Hepatocyte (in vitro differentiated cells): ENCODE results near the gene C14orf93. TPM values are rescaled to one million over a fixed set of nuclear protein-coding genes. Genes with fewer than 3 reads are reported as not detected.

Experiments used
- DNase-seq: peaks from one replicate; pipeline ENCODE4 v3.0.0-alpha.2; 2016; ENCODE audit warnings: low spot score
- H2AFZ ChIP-seq: fragments of 200-600 bp; sonication (generic); 2 replicates; pipeline ENCODE4 v1.6.0; 2016; ENCODE audit warnings: antibody characterized with exemption, mild to moderate bottlenecking
- H3K27ac ChIP-seq: fragments of 200-600 bp; sonication (generic); 2 replicates; pipeline ENCODE4 v1.5.1; 2016; ENCODE audit warnings: mild to moderate bottlenecking
- H3K27me3 ChIP-seq: fragments of 200-600 bp; sonication (generic); 2 replicates; pipeline ENCODE4 v1.6.1; 2016
- H3K36me3 ChIP-seq: fragments of 200-600 bp; sonication (generic); replicated peaks from 2 replicates; pipeline ENCODE4 v1.5.1; 2016; ENCODE audit warnings: low read depth; ENCODE audit not compliant: insufficient read depth
- H3K4me1 ChIP-seq: fragments of 200-600 bp; sonication (generic); 2 replicates; pipeline ENCODE4 v1.5.1; 2016; ENCODE audit warnings: mild to moderate bottlenecking, moderate library complexity; ENCODE audit not compliant: insufficient read depth
- H3K4me2 ChIP-seq: fragments of 200-600 bp; sonication (generic); 2 replicates; pipeline ENCODE4 v1.6.0; 2016
- H3K4me3 ChIP-seq: fragments of 200-600 bp; sonication (generic); 2 replicates; pipeline ENCODE4 v1.5.1; 2016; ENCODE audit warnings: mild to moderate bottlenecking
- H3K79me2 ChIP-seq: fragments of 200-600 bp; sonication (generic); 2 replicates; pipeline ENCODE4 v1.6.0; 2017; ENCODE audit warnings: mild to moderate bottlenecking
- H3K9me2 ChIP-seq: fragments of 200-600 bp; sonication (generic); replicated peaks from 2 replicates; pipeline ENCODE4 v1.6.0; 2017; ENCODE audit warnings: mild to moderate bottlenecking; ENCODE audit not compliant: insufficient read depth
- H3K9me3 ChIP-seq: fragments of 200-600 bp; sonication (generic); 2 replicates; pipeline ENCODE4 v1.5.1; 2016; ENCODE audit warnings: low read depth, mild to moderate bottlenecking
- H4K20me1 ChIP-seq: fragments of 200-600 bp; sonication (generic); 2 replicates; pipeline ENCODE4 v1.6.0; 2016; ENCODE audit warnings: mild to moderate bottlenecking; ENCODE audit not compliant: insufficient read depth, poor library complexity, severe bottlenecking
- EZH2 ChIP-seq: fragments of 200-600 bp; sonication (generic); IDR thresholded peaks from 2 replicates; pipeline ENCODE4 v1.6.1; 2016; ENCODE audit warnings: antibody characterized with exemption, mild to moderate bottlenecking, borderline replicate concordance
- EZH2phosphoT487 ChIP-seq: fragments of 200-600 bp; sonication (generic); IDR thresholded peaks from one replicate; pipeline ENCODE4 v1.6.1; 2018; ENCODE audit warnings: antibody characterized with exemption, mild to moderate bottlenecking, low read depth, moderate library complexity; ENCODE audit not compliant: unreplicated experiment, severe bottlenecking
- WGBS: methylation state at CpG from one replicate; pipeline ENCODE4 v1.1.6; 2016; ENCODE audit warnings: low lambda C conversion rate; ENCODE audit errors: missing lambda C conversion rate; 5-methylcytosine and 5-hydroxymethylcytosine counted together
- polyA plus RNA-seq: library from polyadenylated mRNA; unstranded; fragments of >200 nt; fragmentation: Nextera tagmentation; extraction: Ambion mirVana; gene quantifications from 2 replicates; pipeline ENCODE4 v1.2.1, GENCODE V29; 2016
- total RNA-seq: library from RNA; depleted of rRNA; stranded (reverse); fragments of >200 nt; gene quantifications from 2 replicates; pipeline ENCODE4 v1.2.3, GENCODE V29; 2014
- TF ChIP-seq, protein P1 (sequence below): fragments of 200-600 bp; sonication (generic); IDR thresholded peaks from 2 replicates; pipeline ENCODE4 v1.5.1; 2016; ENCODE audit warnings: antibody characterized with exemption, mild to moderate bottlenecking; ENCODE audit not compliant: poor library complexity

Gene C14orf93
- 7.8 and 8.8 TPM in 2 replicates for total RNA-seq
- 5.7 and 6.5 TPM in 2 replicates for polyA plus RNA-seq

DNA sequence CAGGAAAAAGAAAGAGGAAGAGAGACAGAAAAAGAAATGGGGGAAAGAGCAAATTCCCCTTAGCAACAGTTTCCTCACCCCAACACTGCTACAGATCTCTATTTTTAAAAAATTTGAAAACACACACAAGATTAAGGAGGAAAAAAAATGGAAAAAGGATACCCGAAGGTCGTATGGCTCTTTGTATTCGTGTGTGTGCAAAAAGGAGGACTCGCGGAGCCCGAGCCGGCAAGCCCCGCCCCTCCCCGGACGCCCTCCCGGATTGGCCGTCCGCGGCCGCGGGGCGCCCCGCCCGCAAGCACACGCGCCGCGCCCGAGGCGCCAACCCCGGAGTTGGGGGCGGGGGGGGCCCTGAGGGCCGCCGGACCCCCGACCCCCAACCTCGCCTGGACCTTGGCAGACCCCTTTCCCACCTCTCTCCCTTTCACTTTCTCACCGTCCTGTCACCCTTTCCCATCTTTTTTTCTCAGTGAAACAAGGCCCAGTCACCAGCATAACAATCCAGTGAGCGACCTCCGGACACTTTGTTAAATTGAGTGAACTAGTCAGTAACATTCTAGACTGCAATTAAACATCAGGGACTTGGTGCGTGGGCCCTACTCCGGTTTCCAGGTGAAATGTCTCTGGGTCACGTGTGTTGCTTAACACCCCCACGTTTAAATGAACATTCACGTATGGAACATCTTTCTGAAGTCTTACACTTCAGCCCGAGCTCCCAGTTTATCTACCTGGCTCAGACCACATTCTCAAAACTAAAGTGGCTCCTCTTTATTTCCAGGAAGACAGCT lies at the start of gene C14orf93:
Gene C14orf93 (minus strand): TSS at position 205 of the 788 bp plus-strand sequence. CDS start 11,120 bp downstream, outside the sequence.
- H3K27me3 ChIP-seq: no peaks in the 10 kb centered on the region
- H3K79me2 ChIP-seq: peaks cover 14% of the 10 kb centered on the region
- WGBS: 4% methylated on average over 36 of the region's 40 CpGs
- peaks cover 21% of the 10 kb centered on the region for H3K4me1 ChIP-seq
- no peaks in the 10 kb centered on the region for H3K9me2 ChIP-seq
- peak within 1 kb of the TSS; percentile 98 for H2AFZ ChIP-seq
- no peaks in the 10 kb centered on the region for H4K20me1 ChIP-seq
- H3K4me3 ChIP-seq: peak within 1 kb of the TSS; percentile 37
- peak within 1 kb of the TSS; percentile 79 for H3K4me2 ChIP-seq
- peak within 1 kb of the TSS; percentile 90 for H3K27ac ChIP-seq
- TF ChIP-seq, protein P1, sequence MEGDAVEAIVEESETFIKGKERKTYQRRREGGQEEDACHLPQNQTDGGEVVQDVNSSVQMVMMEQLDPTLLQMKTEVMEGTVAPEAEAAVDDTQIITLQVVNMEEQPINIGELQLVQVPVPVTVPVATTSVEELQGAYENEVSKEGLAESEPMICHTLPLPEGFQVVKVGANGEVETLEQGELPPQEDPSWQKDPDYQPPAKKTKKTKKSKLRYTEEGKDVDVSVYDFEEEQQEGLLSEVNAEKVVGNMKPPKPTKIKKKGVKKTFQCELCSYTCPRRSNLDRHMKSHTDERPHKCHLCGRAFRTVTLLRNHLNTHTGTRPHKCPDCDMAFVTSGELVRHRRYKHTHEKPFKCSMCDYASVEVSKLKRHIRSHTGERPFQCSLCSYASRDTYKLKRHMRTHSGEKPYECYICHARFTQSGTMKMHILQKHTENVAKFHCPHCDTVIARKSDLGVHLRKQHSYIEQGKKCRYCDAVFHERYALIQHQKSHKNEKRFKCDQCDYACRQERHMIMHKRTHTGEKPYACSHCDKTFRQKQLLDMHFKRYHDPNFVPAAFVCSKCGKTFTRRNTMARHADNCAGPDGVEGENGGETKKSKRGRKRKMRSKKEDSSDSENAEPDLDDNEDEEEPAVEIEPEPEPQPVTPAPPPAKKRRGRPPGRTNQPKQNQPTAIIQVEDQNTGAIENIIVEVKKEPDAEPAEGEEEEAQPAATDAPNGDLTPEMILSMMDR: no peak
- TF ChIP-seq EZH2phosphoT487 (no peak), EZH2 (no peak)
- DNase-seq: peak; percentile 88
- H3K36me3 ChIP-seq: no peaks in the 10 kb centered on the region
- H3K9me3 ChIP-seq: no peaks in the 10 kb centered on the region

GRCh38 chr14:23058654-23059504 lies 48.9 kb upstream of the C14orf93 start:
- no peaks in the 10 kb centered on the region for H3K36me3 ChIP-seq
- H3K4me1 ChIP-seq: peaks cover 22% of the 10 kb centered on the region
- WGBS: 93% methylated on average over 22 of the region's 32 CpGs
- H3K79me2 ChIP-seq: peaks cover 3% of the 10 kb centered on the region
- H3K27ac ChIP-seq: no peak overlapping the region
- no peaks in the 10 kb centered on the region for H3K27me3 ChIP-seq
- DNase-seq: no peak
- H3K4me3 ChIP-seq: no peak overlapping the region
- no peaks in the 10 kb centered on the region for H4K20me1 ChIP-seq
- H3K9me3 ChIP-seq: no peaks in the 10 kb centered on the region
- TF ChIP-seq EZH2 (no peak), EZH2phosphoT487 (no peak)
- TF ChIP-seq, protein P1: no peak
- no peak overlapping the region for H2AFZ ChIP-seq
- H3K4me2 ChIP-seq: no peak overlapping the region
- H3K9me2 ChIP-seq: no peaks in the 10 kb centered on the region

- 3% methylated on average over 44 of the region's 51 CpGs for WGBS
Measured at GRCh38 chr14:23057757-23058653, 48.1 kb upstream of the C14orf93 start.

More at GRCh38 chr14:23057757-23058653, 48.1 kb upstream of the C14orf93 start:
- Histone ChIP-seq H3K4me2 (peak overlapping the region; percentile 99), H2AFZ (no peak overlapping the region), H3K79me2 (peaks cover 3% of the 10 kb centered on the region), H3K9me2 (no peaks in the 10 kb centered on the region), H4K20me1 (no peaks in the 10 kb centered on the region), H3K27me3 (no peaks in the 10 kb centered on the region), H3K4me3 (peak overlapping the region; percentile 69), H3K4me1 (peaks cover 21% of the 10 kb centered on the region), H3K36me3 (no peaks in the 10 kb centered on the region), H3K9me3 (no peaks in the 10 kb centered on the region), H3K27ac (peak overlapping the region; percentile 84)
- peak; percentile 94 for DNase-seq
- TF ChIP-seq EZH2: no peak
- TF ChIP-seq, protein P1: peak; percentile 86
- no peak for TF ChIP-seq EZH2phosphoT487
